GM18507 (cell line): Measurements from ENCODE around the gene DEFB125.

Experiments
- DNase-seq: peaks from one replicate; pipeline ENCODE4 v3.0.0; 2011; ENCODE audit warnings: low read depth; ENCODE audit not compliant: insufficient read length; ENCODE audit errors: extremely low spot score
- FAIRE-seq: peaks from 2 replicates; lab custom pipeline; 2011; peaks lifted over from hg19 to GRCh38; lab: Jason Lieb, UNC

Gene DEFB125

GRCh38 chr20:137668-138490 is 50.4 kb downstream of the DEFB125 start:
- FAIRE-seq (no peak), DNase-seq (no peak)

DNA sequence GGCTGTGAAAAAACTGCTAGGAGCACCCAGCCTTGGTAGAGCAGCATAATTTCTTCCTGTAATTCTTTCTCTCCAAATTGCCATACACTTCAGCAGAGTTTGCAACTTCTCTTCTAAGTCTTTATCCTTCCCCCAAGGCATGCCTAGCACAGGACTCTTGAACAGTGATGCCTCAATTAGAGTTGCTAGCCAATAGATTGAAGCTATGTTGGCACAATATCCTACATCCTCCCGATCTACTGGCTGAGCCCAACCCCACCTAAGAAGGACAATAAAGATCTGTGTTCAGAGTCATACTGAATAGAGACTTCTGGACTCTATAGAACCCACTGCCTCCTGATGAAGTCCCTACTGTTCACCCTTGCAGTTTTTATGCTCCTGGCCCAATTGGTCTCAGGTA is 54.8 kb downstream of the DEFB125 start, which contains the start of gene DEFB126:
DEFB126 (plus strand) TSS at position 301 of the 400 bp plus-strand sequence; CDS start at position 340, 39 bp downstream.
- DNase-seq (no peak), FAIRE-seq (no peak)

DNA sequence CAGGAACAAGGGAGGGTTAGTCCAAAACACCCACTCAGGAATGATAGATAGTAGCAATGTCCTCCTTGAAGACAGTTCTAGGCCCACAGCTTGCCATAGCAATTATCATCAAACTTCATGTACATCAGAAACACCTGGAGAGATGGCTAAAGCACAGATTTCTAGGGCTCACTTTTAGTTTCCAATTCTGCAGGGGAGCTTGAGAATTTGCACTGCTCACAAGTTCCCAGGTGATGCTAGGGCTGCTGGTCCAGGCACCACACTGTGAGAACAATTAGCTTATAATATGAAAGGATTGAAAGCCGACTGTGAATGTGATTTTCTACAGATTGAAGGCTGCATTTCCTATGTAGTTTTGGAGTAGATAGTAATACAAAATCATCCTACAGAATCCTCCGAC is 58.4 kb downstream of the DEFB125 start:
- FAIRE-seq (no peak), DNase-seq (no peak)
